ENCODE measurements around the gene OXNAD1. TPM values are rescaled to one million over a fixed set of nuclear protein-coding genes. Genes with fewer than 3 reads are reported as not detected.

The OXNAD1 gene
- total RNA-seq, 1 experiment from 2014 or later = 23.7 TPM

DNA sequence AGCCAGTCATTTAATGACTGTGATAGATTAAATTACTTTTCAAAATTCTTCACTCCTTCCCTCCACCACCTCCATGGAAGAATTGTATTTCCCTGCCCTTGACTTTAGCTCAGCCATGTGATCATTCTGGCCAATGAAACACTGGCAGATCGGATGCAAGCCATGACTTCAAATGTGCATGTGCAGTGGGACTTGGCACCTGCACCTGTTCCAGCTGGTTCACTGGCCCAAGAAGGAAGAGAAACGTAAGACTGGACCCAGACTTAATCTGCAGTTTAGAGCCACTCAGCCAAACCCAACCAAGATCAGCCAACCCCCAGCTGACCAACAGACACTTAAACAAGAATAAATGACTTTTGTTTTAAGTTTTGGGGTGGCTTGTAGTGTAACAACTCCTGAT, 12.0 kb upstream of the OXNAD1 start:
- Histone ChIP-seq H3K9me3 (ENCODE audit: control insufficient read depth, low read depth, low read length) (no peaks in the 10 kb centered on the region), H4K91ac (ENCODE audit: insufficient read length, low read depth, low read length) (no peak overlapping the region), H2BK120ac (ENCODE audit: low read depth, low read length, poor library complexity, severe bottlenecking) (no peak overlapping the region), H2BK20ac (ENCODE audit: low read depth, low read length, poor library complexity, severe bottlenecking) (no peak overlapping the region), H3K4ac (ENCODE audit: low read depth, low read length) (no peak overlapping the region), H2BK15ac (ENCODE audit: low read depth, low read length) (no peak overlapping the region), H3K4me1 (ENCODE audit: insufficient read depth, low read length) (no peaks in the 10 kb centered on the region), H3K27ac (ENCODE audit: insufficient read length, low read depth, low read length) (no peak overlapping the region), H3T11ph (ENCODE audit: low read length) (no peak overlapping the region), H2BK5ac (ENCODE audit: insufficient read length, low read length) (no peak overlapping the region), H3K27me3 (ENCODE audit: insufficient read depth, low read length) (no peaks in the 10 kb centered on the region), H2AFZ (ENCODE audit: low read length) (no peak overlapping the region), H4K8ac (replicated peaks; ENCODE audit: insufficient read length, low read depth, low read length) (no peak overlapping the region), H3K79me2 (ENCODE audit: insufficient read depth, low read length) (no peaks in the 10 kb centered on the region), H3K23me2 (ENCODE audit: insufficient read length, low read depth, low read length, poor library complexity, severe bottlenecking) (no peaks in the 10 kb centered on the region), H4K5ac (ENCODE audit: insufficient read length, low read depth, low read length) (no peak overlapping the region), H3K23ac (ENCODE audit: insufficient read length, low read depth, low read length) (no peak overlapping the region), H3K18ac (ENCODE audit: insufficient read length, low read depth, low read length) (no peak overlapping the region), H2AK5ac (ENCODE audit: insufficient read length, low read length) (no peak overlapping the region), H3K79me1 (ENCODE audit: insufficient read depth, low read depth, low read length, poor library complexity, severe bottlenecking) (no peaks in the 10 kb centered on the region), H3K9ac (ENCODE audit: extremely low read depth, insufficient read length, low read length) (no peak overlapping the region), H4K20me1 (ENCODE audit: control insufficient read depth, insufficient read depth, insufficient read length) (no peaks in the 10 kb centered on the region), H3K4me2 (ENCODE audit: insufficient read depth, insufficient read length, low read length) (no peak overlapping the region), H2BK12ac (ENCODE audit: insufficient read length, low read depth, low read length) (no peak overlapping the region), H3K14ac (ENCODE audit: insufficient read depth, low read length) (no peak overlapping the region), H3K56ac (ENCODE audit: insufficient read length, low read depth, low read length) (no peak overlapping the region)
- no peaks in the 10 kb centered on the region for H3K9me3 Mint-ChIP-seq
- no peak overlapping the region for H3K4me3 Mint-ChIP-seq
- DNase-seq = no peak
- peaks cover 0 to 3% of the 10 kb centered on the region in 2 experiments; a peak in 1 of 4 replicates for H3K4me1 Mint-ChIP-seq
- WGBS (ENCODE audit: extremely low coverage, insufficient read length, low lambda C conversion rate) = no CpG with 5 or more reads among the region's 2 CpGs
- H3K36me3 Mint-ChIP-seq (ENCODE audit: insufficient read depth in 1 of 3, low read depth in 3 of 3) = no peaks in the 10 kb centered on the region
- no peaks in the 10 kb centered on the region; the same call in 1 of the 2 replicates for H3K27me3 Mint-ChIP-seq (ENCODE audit: low read depth)
- TF ChIP-seq, protein P1, sequence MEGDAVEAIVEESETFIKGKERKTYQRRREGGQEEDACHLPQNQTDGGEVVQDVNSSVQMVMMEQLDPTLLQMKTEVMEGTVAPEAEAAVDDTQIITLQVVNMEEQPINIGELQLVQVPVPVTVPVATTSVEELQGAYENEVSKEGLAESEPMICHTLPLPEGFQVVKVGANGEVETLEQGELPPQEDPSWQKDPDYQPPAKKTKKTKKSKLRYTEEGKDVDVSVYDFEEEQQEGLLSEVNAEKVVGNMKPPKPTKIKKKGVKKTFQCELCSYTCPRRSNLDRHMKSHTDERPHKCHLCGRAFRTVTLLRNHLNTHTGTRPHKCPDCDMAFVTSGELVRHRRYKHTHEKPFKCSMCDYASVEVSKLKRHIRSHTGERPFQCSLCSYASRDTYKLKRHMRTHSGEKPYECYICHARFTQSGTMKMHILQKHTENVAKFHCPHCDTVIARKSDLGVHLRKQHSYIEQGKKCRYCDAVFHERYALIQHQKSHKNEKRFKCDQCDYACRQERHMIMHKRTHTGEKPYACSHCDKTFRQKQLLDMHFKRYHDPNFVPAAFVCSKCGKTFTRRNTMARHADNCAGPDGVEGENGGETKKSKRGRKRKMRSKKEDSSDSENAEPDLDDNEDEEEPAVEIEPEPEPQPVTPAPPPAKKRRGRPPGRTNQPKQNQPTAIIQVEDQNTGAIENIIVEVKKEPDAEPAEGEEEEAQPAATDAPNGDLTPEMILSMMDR (conservative IDR thresholded peaks at IDR 0.05) = no peak
- no peak overlapping the region for H3K27ac Mint-ChIP-seq
